NT2/D1 (cell line): ENCODE data around the gene SYTL2.
"Not testable (repeated sequence)": the region's sequence is repeated elsewhere in the genome, so short reads cannot be mapped to it uniquely, and the experiment has no call there.

ENCODE experiments used
- SUZ12 ChIP-seq: IDR thresholded peaks from 2 replicates; pipeline ENCODE4 v1.6.1; 2011; ENCODE audit not compliant: insufficient read length, insufficient read depth; ENCODE audit errors: extremely low read depth
- YY1 ChIP-seq: IDR thresholded peaks from 2 replicates; pipeline ENCODE4 v1.6.1; 2011; ENCODE audit not compliant: insufficient read length, insufficient read depth
- ZNF274 ChIP-seq: IDR thresholded peaks from 2 replicates; pipeline ENCODE4 v1.6.1; 2011; ENCODE audit warnings: mild to moderate bottlenecking, low read depth, low read length

GRCh38 chr11:85670949-85671663, 139.8 kb downstream of the SYTL2 start:
- TF ChIP-seq SUZ12, ZNF274, YY1: not testable (repeated sequence)
